K562 (cell line): ENCODE results near the gene MSGN1.

Experiments used
- MAFK ChIP-seq: IDR thresholded peaks from 2 replicates; pipeline ENCODE4 v1.6.1; 2011; ENCODE audit warnings: low read length, improper control_type of control experiment
- ZNF175 ChIP-seq: fragments of 200-800 bp; sonication (Bioruptor generic); IDR thresholded peaks from 2 replicates; pipeline ENCODE4 v1.6.1; 2016; ENCODE audit warnings: low read depth, mild to moderate bottlenecking, missing genetic modification characterization, missing compliant biosample characterization

- TF ChIP-seq ZNF175 (CRISPR knock-in tag) (no peak), MAFK (no peak)
These were observed 37.5 kb downstream of the MSGN1 start for GRCh38 chr2:17853799-17854198.
